Epithelial cell of proximal tubule (primary cell): Measurements from ENCODE around the gene DNAJC16. TPM values are rescaled to one million over a fixed set of nuclear protein-coding genes. Genes with fewer than 3 reads are reported as not detected.

Source experiments
- DNase-seq: peaks from one replicate; pipeline ENCODE4 v3.0.0-alpha.2; 2011; ENCODE audit warnings: low read depth
- H3K4me3 ChIP-seq: 2 replicates; pipeline ENCODE4 v1.5.1; 2011; ENCODE audit warnings: low read depth, mild to moderate bottlenecking, low read length
- total RNA-seq: library from RNA; depleted of rRNA; stranded (reverse); fragments of >200 nt; gene quantifications from 2 replicates; pipeline ENCODE4 v1.2.3, GENCODE V29; 2015
- TF ChIP-seq, protein P1 (sequence below): conservative IDR thresholded peaks from 2 replicates; pipeline ENCODE4 v1.5.1; 2012; ENCODE audit warnings: low read depth, mild to moderate bottlenecking, low read length

DNAJC16 gene
- total RNA-seq, 1 donor from 2014 or later: 13.5 TPM

DNA sequence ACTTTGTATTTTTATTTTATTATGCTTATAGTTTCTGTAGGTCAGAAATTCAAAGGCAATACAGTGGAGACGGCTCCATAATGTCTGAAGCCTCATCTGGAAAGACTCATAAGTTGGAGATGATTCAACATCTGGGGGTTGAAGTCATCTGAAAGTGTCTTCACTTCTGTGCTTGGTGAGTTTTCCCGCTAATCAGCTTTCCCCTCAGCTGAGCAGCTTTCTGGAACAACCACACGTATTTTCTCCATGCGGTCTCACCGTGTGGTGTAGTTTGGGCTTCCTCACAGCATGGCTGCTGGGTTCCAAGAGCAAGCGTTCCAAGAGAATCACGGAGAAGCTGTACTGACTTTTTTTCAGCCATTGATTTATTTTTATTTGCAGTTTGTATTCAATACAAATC lies 83.0 kb downstream of the DNAJC16 start:
- TF ChIP-seq, protein P1, sequence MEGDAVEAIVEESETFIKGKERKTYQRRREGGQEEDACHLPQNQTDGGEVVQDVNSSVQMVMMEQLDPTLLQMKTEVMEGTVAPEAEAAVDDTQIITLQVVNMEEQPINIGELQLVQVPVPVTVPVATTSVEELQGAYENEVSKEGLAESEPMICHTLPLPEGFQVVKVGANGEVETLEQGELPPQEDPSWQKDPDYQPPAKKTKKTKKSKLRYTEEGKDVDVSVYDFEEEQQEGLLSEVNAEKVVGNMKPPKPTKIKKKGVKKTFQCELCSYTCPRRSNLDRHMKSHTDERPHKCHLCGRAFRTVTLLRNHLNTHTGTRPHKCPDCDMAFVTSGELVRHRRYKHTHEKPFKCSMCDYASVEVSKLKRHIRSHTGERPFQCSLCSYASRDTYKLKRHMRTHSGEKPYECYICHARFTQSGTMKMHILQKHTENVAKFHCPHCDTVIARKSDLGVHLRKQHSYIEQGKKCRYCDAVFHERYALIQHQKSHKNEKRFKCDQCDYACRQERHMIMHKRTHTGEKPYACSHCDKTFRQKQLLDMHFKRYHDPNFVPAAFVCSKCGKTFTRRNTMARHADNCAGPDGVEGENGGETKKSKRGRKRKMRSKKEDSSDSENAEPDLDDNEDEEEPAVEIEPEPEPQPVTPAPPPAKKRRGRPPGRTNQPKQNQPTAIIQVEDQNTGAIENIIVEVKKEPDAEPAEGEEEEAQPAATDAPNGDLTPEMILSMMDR: no peak
- DNase-seq: no peak
- no peak overlapping the region for H3K4me3 ChIP-seq

DNA sequence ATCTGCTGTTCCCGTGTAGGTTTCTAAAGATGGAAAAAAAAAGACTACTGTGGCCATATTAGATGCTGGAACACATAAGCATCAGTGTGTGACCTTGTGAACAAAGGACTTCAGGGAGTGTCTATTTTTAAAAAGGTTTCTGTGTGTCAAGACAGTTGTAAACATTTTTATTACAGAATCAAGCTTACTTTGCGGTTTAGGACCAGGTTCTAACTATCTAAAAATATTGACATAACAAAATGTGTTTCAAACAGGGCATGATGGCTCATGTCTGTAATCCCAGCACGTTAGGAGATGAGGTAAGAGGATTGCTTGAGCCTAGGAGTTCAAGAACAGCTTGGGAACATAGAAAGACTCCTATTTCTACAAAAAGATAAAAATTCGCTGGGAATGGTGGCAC lies 83.5 kb downstream of the DNAJC16 start:
- TF ChIP-seq, protein P1: no peak
- no peak for DNase-seq
- H3K4me3 ChIP-seq: no peak overlapping the region

DNA sequence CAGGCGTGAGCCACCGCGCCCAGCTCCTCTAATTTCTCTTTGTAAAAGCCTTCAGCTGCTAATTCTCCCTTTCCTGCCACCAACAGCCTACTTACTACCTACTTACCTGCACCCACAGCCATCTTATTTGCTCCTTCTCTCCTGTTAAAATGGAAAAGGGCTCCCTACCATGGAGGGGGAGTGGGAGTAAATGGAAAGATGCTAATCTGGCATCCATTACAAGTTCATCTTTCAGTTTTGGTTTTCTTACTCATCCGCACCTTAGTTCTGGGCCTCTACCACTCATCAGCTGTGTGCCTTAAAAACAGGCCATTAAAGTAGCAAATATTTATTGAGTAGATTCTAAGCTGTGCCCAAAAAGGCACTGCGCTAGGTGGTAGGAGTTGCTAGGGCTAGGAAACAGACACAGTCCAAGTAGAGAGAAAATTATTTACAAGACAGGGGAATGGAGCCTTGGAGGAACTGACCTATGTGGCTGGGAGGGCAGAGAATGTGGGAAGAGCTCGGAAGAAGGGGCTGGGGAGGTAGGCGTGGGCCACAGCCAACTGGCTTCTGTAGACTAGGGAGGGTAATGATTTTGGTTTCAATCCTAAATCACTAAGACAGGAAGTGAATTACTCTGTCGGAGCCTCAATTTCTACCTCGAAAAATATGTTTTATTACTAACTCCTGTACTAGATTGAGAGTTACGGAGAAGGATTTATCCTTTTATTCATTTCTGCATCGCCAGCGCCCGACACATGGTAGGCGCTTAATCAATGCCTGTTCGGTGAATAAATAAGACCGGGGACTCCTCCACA lies 89.9 kb downstream of the DNAJC16 start:
- DNase-seq: no peak
- peak overlapping the region; percentile 59 for H3K4me3 ChIP-seq
- TF ChIP-seq, protein P1: no peak

DNA sequence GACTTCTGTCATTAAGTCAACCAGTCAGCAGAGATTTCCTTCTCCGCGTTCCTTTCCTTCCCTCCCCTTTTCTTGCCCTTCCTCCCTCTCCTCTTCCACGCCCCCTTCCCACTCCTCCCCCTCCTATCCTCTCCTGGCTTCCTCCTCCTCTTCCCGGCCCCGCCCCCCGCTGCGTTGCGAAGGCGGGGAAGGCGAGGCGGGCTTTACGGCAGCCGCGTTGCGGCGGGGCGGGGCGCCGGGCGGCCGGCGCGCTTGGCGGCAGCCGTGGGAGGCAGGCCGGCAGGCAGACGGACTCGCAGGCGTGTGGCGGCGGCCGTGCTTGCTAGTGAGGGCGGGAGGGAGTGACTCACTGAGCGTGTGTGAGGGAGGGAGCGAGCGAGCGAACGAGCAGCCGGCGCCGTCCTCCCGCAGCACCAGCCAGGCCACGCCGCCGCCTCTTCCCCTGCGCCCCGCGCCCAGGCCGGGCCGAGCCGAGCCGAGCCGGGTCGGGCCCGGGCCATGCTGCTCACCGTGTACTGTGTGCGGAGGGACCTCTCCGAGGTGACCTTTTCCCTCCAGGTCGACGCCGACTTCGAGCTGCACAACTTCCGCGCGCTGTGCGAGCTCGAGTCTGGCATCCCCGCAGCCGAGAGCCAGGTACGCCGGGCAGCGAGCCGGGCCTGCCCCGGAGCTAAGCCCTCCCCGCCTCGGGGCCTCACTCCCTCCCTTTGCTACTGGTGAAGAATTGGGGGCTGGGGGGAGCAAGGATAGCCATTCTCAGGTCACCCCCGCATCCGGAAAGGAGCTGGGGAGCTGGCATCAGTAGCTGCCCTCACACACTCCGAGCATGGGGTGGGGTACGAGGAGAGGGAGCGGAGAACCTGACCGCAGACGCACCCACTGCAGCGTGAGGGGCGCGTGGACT lies 90.8 kb downstream of the DNAJC16 start, which contains the start of gene DDI2:
DDI2 (plus strand) TSS at position 286 of the 904 bp plus-strand sequence; CDS start at position 499, 213 bp downstream.
- TF ChIP-seq, protein P1: no peak
- peak within 1 kb of the TSS; percentile 94 for H3K4me3 ChIP-seq
- DNase-seq: peak; percentile 92

DNA sequence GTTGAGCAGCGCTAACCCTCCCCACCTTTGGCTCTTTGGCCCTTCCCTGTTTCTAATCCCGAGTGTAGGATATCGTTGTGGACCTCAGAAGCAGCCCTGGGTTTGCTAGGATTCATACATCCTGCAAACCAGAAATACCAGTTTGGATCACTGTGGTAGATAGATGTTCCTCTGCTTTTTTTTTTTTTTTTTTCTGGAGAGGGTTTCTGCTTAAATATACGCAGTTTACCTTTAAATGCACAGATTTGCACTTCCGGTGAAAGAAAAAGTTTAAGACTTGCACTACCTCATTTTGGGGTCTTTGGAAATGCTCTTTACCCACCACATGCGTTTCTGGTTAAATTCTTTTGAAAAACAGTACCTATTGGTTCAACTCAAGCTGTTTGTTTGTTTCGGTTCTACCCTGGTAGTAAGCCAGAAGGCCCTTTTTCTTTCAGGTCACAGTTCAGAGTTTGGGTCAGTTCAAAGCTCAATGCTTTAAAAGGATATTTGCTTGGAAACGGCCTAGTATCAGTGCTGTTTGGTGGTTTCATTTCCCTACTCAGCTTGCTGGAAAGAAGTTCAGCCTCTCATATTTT lies 91.5 kb downstream of the DNAJC16 start:
- H3K4me3 ChIP-seq: peak overlapping the region; percentile 94
- TF ChIP-seq, protein P1: no peak
- DNase-seq: no peak

DNA sequence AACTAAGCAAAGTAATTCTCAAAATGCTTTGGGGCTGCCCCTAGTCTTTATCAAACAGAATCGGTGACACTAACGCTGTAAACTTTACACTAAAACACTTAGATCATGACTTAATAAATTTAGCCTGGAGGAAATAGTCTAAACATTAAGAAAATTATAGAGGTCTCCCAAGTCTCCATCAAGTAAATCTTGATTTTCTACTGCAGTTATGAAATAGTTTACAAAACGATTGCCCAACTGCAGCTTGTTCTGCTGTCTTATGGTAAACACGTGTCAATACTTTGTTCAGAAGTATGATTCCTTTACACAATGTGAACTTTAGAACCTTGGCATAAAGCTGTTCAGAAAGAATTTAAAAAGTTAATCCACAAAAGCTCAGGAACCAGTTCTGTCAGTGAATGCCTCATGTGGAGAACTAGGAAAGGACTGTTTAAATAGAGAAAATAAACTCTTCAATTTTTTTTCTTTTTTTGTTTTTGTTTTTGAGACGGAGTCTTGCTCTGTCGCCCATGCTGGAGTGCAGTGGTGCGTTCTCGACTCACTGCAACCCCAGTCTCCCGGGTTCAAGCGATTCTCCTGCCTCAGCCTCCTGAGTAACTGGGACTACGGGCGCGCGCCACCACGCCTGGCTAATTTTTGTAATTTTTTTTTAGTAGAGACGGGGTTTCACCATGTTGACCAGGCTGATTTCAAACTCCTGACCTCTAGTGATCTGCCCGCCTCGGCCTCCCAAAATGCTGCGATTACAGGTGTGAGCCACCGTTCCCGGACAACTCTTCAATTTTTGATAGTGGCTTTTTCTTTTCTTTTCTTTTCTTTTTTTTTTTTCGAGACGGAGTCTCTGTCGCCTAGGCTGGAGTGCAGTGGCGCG lies 92.2 kb downstream of the DNAJC16 start:
- peak; percentile 41 for DNase-seq
- peak overlapping the region; percentile 94 for H3K4me3 ChIP-seq
- TF ChIP-seq, protein P1: no peak
